A204.1 (cell line): Measurements from ENCODE around the gene AGMO.

ENCODE experiments used
- FAIRE-seq: peaks from 2 replicates; lab custom pipeline; 2012; peaks lifted over from hg19 to GRCh38; lab: Jason Lieb, UNC

AGMO gene

GRCh38 chr7:15397159-15397550, 164.7 kb downstream of the AGMO start:
- no peak for FAIRE-seq

- no peak for FAIRE-seq
Measured at GRCh38 chr7:15396210-15397158, 165.3 kb downstream of the AGMO start.

- no peak for FAIRE-seq
Measured at GRCh38 chr7:15389073-15389472, 172.7 kb downstream of the AGMO start.

- FAIRE-seq: no peak
Measured at GRCh38 chr7:15378494-15379145, 183.2 kb downstream of the AGMO start.

- FAIRE-seq: no peak
Measured at GRCh38 chr7:15376600-15376999, 185.2 kb downstream of the AGMO start.

GRCh38 chr7:15370441-15370840, 191.4 kb downstream of the AGMO start:
- FAIRE-seq: no peak

- no peak for FAIRE-seq
Measured at GRCh38 chr7:15368653-15369052, 193.2 kb downstream of the AGMO start.

- FAIRE-seq: no peak
Measured at GRCh38 chr7:15367897-15368296, 193.9 kb downstream of the AGMO start.

GRCh38 chr7:15358112-15358511, 203.7 kb downstream of the AGMO start:
- no peak for FAIRE-seq

- no peak for FAIRE-seq
Measured at GRCh38 chr7:15352421-15353206, 209.2 kb downstream of the AGMO start.

- FAIRE-seq: no peak
Measured at GRCh38 chr7:15345216-15345615, 216.6 kb downstream of the AGMO start.

GRCh38 chr7:15341817-15342216, 220.0 kb downstream of the AGMO start:
- FAIRE-seq: no peak

- FAIRE-seq: no peak
Measured at GRCh38 chr7:15336146-15336545, 225.7 kb downstream of the AGMO start.

- FAIRE-seq: no peak
Measured at GRCh38 chr7:15335390-15335789, 226.4 kb downstream of the AGMO start.

GRCh38 chr7:15334536-15335263, 227.1 kb downstream of the AGMO start:
- no peak for FAIRE-seq

GRCh38 chr7:15332956-15333355, 228.9 kb downstream of the AGMO start:
- no peak for FAIRE-seq

- no peak for FAIRE-seq
Measured at GRCh38 chr7:15330943-15331342, 230.9 kb downstream of the AGMO start.

- no peak for FAIRE-seq
Measured at GRCh38 chr7:15327001-15327400, 234.8 kb downstream of the AGMO start.

GRCh38 chr7:15326044-15326644, 235.7 kb downstream of the AGMO start:
- FAIRE-seq: peak; percentile 97

- FAIRE-seq: no peak
Measured at GRCh38 chr7:15323550-15323949, 238.3 kb downstream of the AGMO start.

GRCh38 chr7:15317215-15317614, 244.6 kb downstream of the AGMO start:
- FAIRE-seq: no peak

- FAIRE-seq: no peak
Measured at GRCh38 chr7:15315678-15316077, 246.1 kb downstream of the AGMO start.
